HepG2 (cell line): ENCODE results near the gene LSM3. TPM values are rescaled to one million over a fixed set of nuclear protein-coding genes. Genes with fewer than 3 reads are reported as not detected.

Experiments used
- ATAC-seq: fragments of 200-7000 bp; cut with Tn5 transposase; 3 replicates; pipeline ENCODE4 v1.9.1; 2020; ENCODE audit warnings: mild to moderate bottlenecking, moderate library complexity
- BruUV-seq: library from RNA; stranded (reverse); fragments of 400-500 nt; replicated peaks from 2 replicates; lab custom pipeline; 2021; lab: Mats Ljungman, UMichigan
- CTCF ChIA-PET: fragments of 300-600 bp; formaldehyde crosslinking; extraction: SDS; loops from one replicate; lab custom pipeline; 2021; ENCODE audit warnings: low total read pairs, inconsistent platforms, low intra/inter-chr PET ratio; lab: Yijun Ruan, JAX
- POLR2A ChIA-PET: fragments of 350-600 bp; sonication (Branson Sonifier 250); formaldehyde crosslinking; loops from one replicate; lab custom pipeline; 2020; ENCODE audit warnings: antibody characterized with exemption, inconsistent platforms; lab: Yijun Ruan, JAX
- DNase-seq: peaks from one replicate; pipeline ENCODE4 v3.0.0-alpha.2; 2015; ENCODE audit warnings: low spot score
- FAIRE-seq: peaks from 3 replicates; lab custom pipeline; 2011; peaks lifted over from hg19 to GRCh38; lab: Jason Lieb, UNC
- H2AFZ ChIP-seq: one replicate; pipeline ENCODE4 v1.6.1; 2011; ENCODE audit warnings: low read length, inconsistent platforms
- H3K27ac ChIP-seq: fragments of 300-600 bp; 3 replicates; pipeline ENCODE4 v1.8.0; 2011; ENCODE audit warnings: mixed run types, mild to moderate bottlenecking, mixed read lengths, low read length, inconsistent platforms; ENCODE audit not compliant: insufficient read depth; ENCODE audit errors: extremely low read length
- H3K27me3 ChIP-seq, 2 experiments: fragments of 200-600 bp in 1 of 2; 2 replicates in 1 of 2; 3 replicates in 1 of 2; pipeline versions ENCODE4 v1.6.0 to v1.8.0; 2011; ENCODE audit warnings: low read length in 2 of 2, mild to moderate bottlenecking in 2 of 2, moderate library complexity in 2 of 2, inconsistent platforms in 1 of 2; ENCODE audit not compliant: insufficient read depth in 2 of 2, control insufficient read depth in 1 of 2
- H3K36me3 ChIP-seq, 2 experiments: fragments of 200-600 bp in 1 of 2; replicated peaks in 1 of 2; 2 replicates in 1 of 2; 3 replicates in 1 of 2; pipeline versions ENCODE4 v1.5.1 to v1.8.0; 2011; ENCODE audit warnings: low read length in 2 of 2, inconsistent platforms in 1 of 2; ENCODE audit not compliant: insufficient read depth in 2 of 2, control insufficient read depth in 1 of 2
- H3K4me1 ChIP-seq: 2 replicates; pipeline ENCODE4 v1.5.1; 2012; ENCODE audit warnings: low read length, inconsistent platforms; ENCODE audit not compliant: insufficient read depth
- H3K4me2 ChIP-seq: 2 replicates; pipeline ENCODE4 v1.6.0; 2011; ENCODE audit warnings: low read depth, low read length, inconsistent platforms
- H3K4me3 ChIP-seq, 3 experiments: fragments of 200-600 bp in 1 of 3; sonication (generic), shearing (Covaris generic) in 1 of 3; replicated peaks in 1 of 3; 2 replicates each; pipeline ENCODE4 v1.5.1; 2011 to 2016; ENCODE audit warnings: low read length in 3 of 3, inconsistent platforms in 2 of 3, low read depth in 2 of 3, mild to moderate bottlenecking in 2 of 3, control low read depth in 1 of 3, mixed read lengths in 1 of 3; ENCODE audit not compliant: insufficient read depth in 1 of 3
- H3K79me2 ChIP-seq: one replicate; pipeline ENCODE4 v1.6.1; 2011; ENCODE audit warnings: low read length, inconsistent platforms; ENCODE audit not compliant: insufficient read depth
- H3K9ac ChIP-seq: 2 replicates; pipeline ENCODE4 v1.6.0; 2011; ENCODE audit warnings: mild to moderate bottlenecking, low read depth, low read length, inconsistent platforms; ENCODE audit not compliant: insufficient read depth
- H3K9me3 ChIP-seq: 2 replicates; pipeline ENCODE4 v1.5.1; 2012; ENCODE audit warnings: mild to moderate bottlenecking, low read length
- H4K20me1 ChIP-seq: 2 replicates; pipeline ENCODE4 v1.6.0; 2011; ENCODE audit warnings: inconsistent platforms, mild to moderate bottlenecking, low read length, moderate library complexity; ENCODE audit not compliant: insufficient read depth
- AGO2 ChIP-seq: fragments of 200-400 bp; formaldehyde crosslinking; optimal IDR thresholded peaks from 2 replicates; pipeline ENCODE3; 2017; ENCODE audit warnings: mild to moderate bottlenecking, low read depth, low read length, moderate library complexity
- AHR ChIP-seq: IDR thresholded peaks from 2 replicates; pipeline ENCODE4 v1.6.1; 2018; ENCODE audit warnings: missing genetic modification reagents, missing compliant biosample characterization
- FIP1L1 ChIP-seq: fragments of 200-400 bp; formaldehyde crosslinking; IDR thresholded peaks from 2 replicates; pipeline ENCODE4 v1.6.1; 2018; ENCODE audit warnings: low read depth, mild to moderate bottlenecking, low read length, moderate library complexity, borderline replicate concordance; ENCODE audit not compliant: insufficient read depth
- RARG ChIP-seq: sonication (generic); formaldehyde crosslinking; IDR thresholded peaks from 2 replicates; pipeline ENCODE4 v1.4.0; 2020; ENCODE audit warnings: low read depth, mild to moderate bottlenecking, missing genetic modification reagents
- TRIM24 ChIP-seq: sonication (generic); formaldehyde crosslinking; IDR thresholded peaks from 2 replicates; pipeline ENCODE4 v1.8.0; 2022; ENCODE audit warnings: mild to moderate bottlenecking, missing genetic modification reagents
- U2AF1 ChIP-seq: fragments of 200-400 bp; formaldehyde crosslinking; optimal IDR thresholded peaks from 2 replicates; pipeline ENCODE3; 2017; ENCODE audit warnings: mild to moderate bottlenecking, low read depth, low read length
- USF2 ChIP-seq, 2 experiments: sonication (generic) in 1 of 2; formaldehyde crosslinking in 1 of 2; IDR thresholded peaks; 2 replicates each; pipeline versions ENCODE4 v1.5.1 to v1.6.1; 2011 to 2020; ENCODE audit warnings: borderline replicate concordance in 1 of 2, low read depth in 1 of 2, low read length in 1 of 2, mild to moderate bottlenecking in 1 of 2, missing genetic modification reagents in 1 of 2, moderate library complexity in 1 of 2
- ZNF530 ChIP-seq: sonication (generic); formaldehyde crosslinking; IDR thresholded peaks from 2 replicates; pipeline ENCODE4 v1.5.0; 2020; ENCODE audit warnings: low read depth, mild to moderate bottlenecking, missing genetic modification reagents
- ZNF646 ChIP-seq: sonication (generic); formaldehyde crosslinking; IDR thresholded peaks from 2 replicates; pipeline ENCODE4 v1.9.0; 2021; ENCODE audit warnings: mild to moderate bottlenecking, missing genetic modification reagents
- WGBS: methylation state at CpG from one replicate; pipeline ENCODE4 v1.1.6; 2017; ENCODE audit warnings: low lambda C conversion rate; 5-methylcytosine and 5-hydroxymethylcytosine counted together
- in situ Hi-C: cut with HindIII; loops from 2 replicates; pipeline ENCODE4 v1.10.0; 2017; ENCODE audit warnings: low pct_unique_long_range_greater_than_20kb; ENCODE audit not compliant: extremely low pct_ligation_motif_present
- intact Hi-C: fragments of 100-400 bp; cut with micrococcal nuclease; formaldehyde crosslinking; loops from one replicate; pipeline ENCODE4 v1.10.0; 2022; ENCODE audit not compliant: unreplicated experiment
- polyA plus RNA-seq, 8 experiments: library from polyadenylated mRNA; depleted of rRNA in 3 of 8; stranded (reverse) in 7 of 8; unstranded in 1 of 8; fragments of >200 nt; fragmentation: Illumina TruSeq in 4 of 8; extraction: Trizol in 4 of 8; gene quantifications; 2 replicates each; pipeline versions ENCODE4 v1.2.1 to v1.2.3, GENCODE V29; 2011 to 2016; ENCODE audit warnings: low read depth in 4 of 8, missing spikeins in 1 of 8, mixed read lengths in 1 of 8; ENCODE audit not compliant: insufficient read depth in 1 of 8
- total RNA-seq, 5 experiments: library from RNA; depleted of rRNA; stranded (reverse); fragments of >200 nt; fragmentation: Illumina TruSeq; extraction: Trizol; gene quantifications; 2 replicates each; pipeline ENCODE4 v1.2.3, GENCODE V29; 2016; ENCODE audit warnings: low read depth in 1 of 5

LSM3 gene
- total and polyA plus RNA-seq, 2 of the 13 experiments (the other 11 are each of a cell fraction or from before 2014, with no cell fraction given) = 5.1 to 19.4 TPM

- Histone ChIP-seq H3K79me2 (peaks cover 26% of the 10 kb centered on the region), H3K9ac (no peak overlapping the region), H3K4me2 (no peak overlapping the region), H3K36me3 (peaks cover 32 to 79% of the 10 kb centered on the region in 2 experiments), H3K4me1 (peaks cover 29% of the 10 kb centered on the region), H3K4me3 (no peak overlapping the region)
- FAIRE-seq (no peak), ATAC-seq (no peak)
- WGBS = 96% methylated on average over 3 of the region's 5 CpGs
- POLR2A ChIA-PET = interaction anchor here (1.0 kb wide), 1 partner anchor 13 kb away, joined by 3 read pairs; no protein-coding TSS in a partner anchor
- TF ChIP-seq RARG (no peak), U2AF1 (no peak), TRIM24 (CRISPR knock-in tag) (no peak), AHR (CRISPR knock-in tag) (no peak)
- TF ChIP-seq, all 625 proteins: peak for 0
- no peaks in the 10 kb centered on the region for H3K27me3 ChIP-seq
- in situ Hi-C loops = no loop called here
- CTCF ChIA-PET = no interaction called here
- H2AFZ ChIP-seq = no peak overlapping the region
- intact Hi-C loops = no loop called here
- peaks cover 14% of the 10 kb centered on the region for H4K20me1 ChIP-seq
- H3K27ac ChIP-seq = no peak overlapping the region
- no peaks in the 10 kb centered on the region for H3K9me3 ChIP-seq
- no peak for DNase-seq
- no TSS peak for BruUV-seq
Observed at GRCh38 chr3:14131134-14131533, 47.5 kb upstream of the LSM3 start.

- Histone ChIP-seq H3K27me3 (no peaks in the 10 kb centered on the region), H4K20me1 (0 out of 2 replicates have a peak, but pooled peaks cover 6% of the 10 kb centered on the region), H3K27ac (no peak overlapping the region), H3K36me3 (peaks cover 35 to 84% of the 10 kb centered on the region in 2 experiments), H3K4me3 (no peak overlapping the region), H2AFZ (no peak overlapping the region), H3K9me3 (no peaks in the 10 kb centered on the region), H3K9ac (no peak overlapping the region), H3K4me1 (peaks cover 20% of the 10 kb centered on the region), H3K4me2 (no peak overlapping the region), H3K79me2 (peaks cover 17% of the 10 kb centered on the region)
- DNase-seq (no peak), FAIRE-seq (no peak), ATAC-seq (no peak)
- ChIA-PET POLR2A (interaction anchor here (1.6 kb wide), 1 partner anchor 13 kb away, joined by 5 read pairs; no protein-coding TSS in a partner anchor), CTCF (no interaction called here)
- intact Hi-C loops (no loop called here), in situ Hi-C loops (no loop called here)
- 100% methylated on average over 4 of the region's 8 CpGs for WGBS
- TF ChIP-seq ZNF530 (CRISPR knock-in tag) (no peak), FIP1L1 (no peak), ZNF646 (CRISPR knock-in tag) (no peak), USF2 (IDR thresholded peaks at IDR 0.05; ENCODE audit: low read depth, low read length) (no peak), USF2 (CRISPR knock-in tag; IDR thresholded peaks at IDR 0.05; ENCODE audit: borderline replicate concordance) (no peak), AGO2 (peak; percentile 48)
- BruUV-seq = no TSS peak
Observed at GRCh38 chr3:14132120-14132519, 46.5 kb upstream of the LSM3 start.
